Tibial nerve (tissue), 4 donors: Measurements from ENCODE around the gene CDC25A.
A peak's percentile ranks its signal among the peaks of the same experiment; 100 is the strongest.

ENCODE experiments used
- CTCF ChIP-seq, 5 experiments: fragments of 200-600 bp in 3 of 5; fragments of 450-650 bp in 2 of 5; sonication (generic) in 3 of 5; IDR thresholded peaks; one replicate each; pipeline ENCODE4 v1.5.1; 2016 to 2019; ENCODE audit warnings: antibody characterized with exemption in 5 of 5, mild to moderate bottlenecking in 3 of 5, moderate library complexity in 2 of 5
- EP300 ChIP-seq, 2 donors: sonication (generic); formaldehyde crosslinking; IDR thresholded peaks; one replicate each; pipeline ENCODE4 v1.6.1; 2017; ENCODE audit warnings: antibody characterized with exemption in 2 of 2, mild to moderate bottlenecking in 1 of 2

- TF ChIP-seq CTCF (IDR thresholded peaks at IDR 0.05) (peak; percentile 71 to 89 (median 78)), EP300 (IDR thresholded peaks at IDR 0.05) (peak; percentile 19 to 35)
Observed at GRCh38 chr3:48151058-48151806, 37.0 kb downstream of the CDC25A start.
